Tibial nerve (tissue), 4 donors: ENCODE results near the gene MPL. TPM values are rescaled to one million over a fixed set of nuclear protein-coding genes. Genes with fewer than 3 reads are reported as not detected.
A peak's percentile ranks its signal among the peaks of the same experiment; 100 is the strongest.

Experiments used
- DNase-seq, 2 donors: peaks; one replicate each; pipeline ENCODE4 v3.0.0-alpha.2; 2019; ENCODE audit warnings: low spot score in 2 of 2
- H3K27ac ChIP-seq, 4 donors: fragments of 200-600 bp; sonication (generic) in 3 of 4; one replicate each; pipeline ENCODE4 v1.5.1; 2017 to 2019; ENCODE audit warnings: mild to moderate bottlenecking in 1 of 4
- H3K27me3 ChIP-seq, 2 donors: fragments of 200-600 bp; sonication (generic) in 1 of 2; one replicate each; pipeline versions ENCODE4 v1.5.1 to v1.6.0; 2017 to 2019
- H3K36me3 ChIP-seq, 3 donors: fragments of 200-600 bp; sonication (generic); one replicate each; pipeline ENCODE4 v1.5.1; 2018 to 2019
- H3K4me1 ChIP-seq, 4 donors: fragments of 200-600 bp; sonication (generic) in 3 of 4; one replicate each; pipeline ENCODE4 v1.5.1; 2017 to 2019
- H3K4me3 ChIP-seq, 4 donors: fragments of 200-600 bp; sonication (generic) in 3 of 4; one replicate each; pipeline ENCODE4 v1.5.1; 2017 to 2019; ENCODE audit warnings: mild to moderate bottlenecking in 1 of 4, moderate library complexity in 1 of 4
- H3K9me3 ChIP-seq, 4 donors: fragments of 200-600 bp; sonication (generic) in 3 of 4; one replicate each; pipeline ENCODE4 v1.5.1; 2017 to 2019
- CTCF ChIP-seq, 5 experiments: fragments of 200-600 bp in 3 of 5; fragments of 450-650 bp in 2 of 5; sonication (generic) in 3 of 5; IDR thresholded peaks; one replicate each; pipeline ENCODE4 v1.5.1; 2016 to 2019; ENCODE audit warnings: antibody characterized with exemption in 5 of 5, mild to moderate bottlenecking in 3 of 5, moderate library complexity in 2 of 5
- EP300 ChIP-seq, 2 donors: sonication (generic); formaldehyde crosslinking; IDR thresholded peaks; one replicate each; pipeline ENCODE4 v1.6.1; 2017; ENCODE audit warnings: antibody characterized with exemption in 2 of 2, mild to moderate bottlenecking in 1 of 2
- POLR2A ChIP-seq, 2 donors: fragments of 450-650 bp; IDR thresholded peaks; one replicate each; pipeline ENCODE4 v1.6.1; 2017; ENCODE audit warnings: antibody characterized with exemption in 2 of 2, mild to moderate bottlenecking in 2 of 2, moderate library complexity in 2 of 2
- WGBS, 2 donors: methylation state at CpG; one replicate each; pipeline ENCODE4 v1.1.5; 2018; 5-methylcytosine and 5-hydroxymethylcytosine counted together
- total RNA-seq, 4 donors: library from RNA; depleted of rRNA; stranded (reverse); fragments of >200 nt; gene quantifications; one replicate each; pipeline ENCODE4 v1.1.0, GENCODE V29; 2016

MPL gene
- total RNA-seq, 4 donors from 2014 or later = 0.66 to 1.7 TPM; not detected in 2

DNA sequence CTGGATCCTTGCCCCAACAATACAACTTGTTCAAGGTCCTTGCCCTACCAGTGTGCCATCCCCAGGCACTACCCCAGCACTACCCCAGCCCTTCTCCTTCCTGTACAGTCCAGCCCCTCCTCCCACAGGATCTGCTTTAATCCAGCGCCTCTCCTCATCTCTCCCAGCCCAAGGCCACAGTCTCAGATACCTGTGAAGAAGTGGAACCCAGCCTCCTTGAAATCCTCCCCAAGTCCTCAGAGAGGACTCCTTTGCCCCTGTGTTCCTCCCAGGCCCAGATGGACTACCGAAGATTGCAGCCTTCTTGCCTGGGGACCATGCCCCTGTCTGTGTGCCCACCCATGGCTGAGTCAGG lies 14.7 kb downstream of the MPL start:
- H3K9me3 ChIP-seq = no peaks in the 10 kb centered on the region
- DNase-seq = no peak
- H3K27ac ChIP-seq = peak overlapping the region in 1 of 4 donors; percentile 22
- H3K36me3 ChIP-seq = no peaks in the 10 kb centered on the region
- 79 to 93% methylated on average over 2 of the region's 2 CpGs for WGBS, 2 donors
- H3K4me3 ChIP-seq = no peak overlapping the region
- no peak for TF ChIP-seq CTCF (IDR thresholded peaks at IDR 0.05)
- H3K27me3 ChIP-seq = no peaks in the 10 kb centered on the region
- H3K4me1 ChIP-seq = peaks cover 0 to 21% (median 0%) of the 10 kb centered on the region in 4 donors

- DNase-seq = no peak
- no peak overlapping the region for H3K4me3 ChIP-seq
- no peaks in the 10 kb centered on the region for H3K9me3 ChIP-seq
- TF ChIP-seq POLR2A (IDR thresholded peaks at IDR 0.05) = no peak
- TF ChIP-seq EP300 (IDR thresholded peaks at IDR 0.05) = no peak
- no peak for TF ChIP-seq CTCF (IDR thresholded peaks at IDR 0.05)
- peaks cover 0 to 24% (median 0%) of the 10 kb centered on the region in 4 donors for H3K4me1 ChIP-seq
- no peaks in the 10 kb centered on the region for H3K27me3 ChIP-seq
- no peak overlapping the region for H3K27ac ChIP-seq
- 48 to 54% methylated on average over 3 of the region's 3 CpGs for WGBS, 2 donors
- no peaks in the 10 kb centered on the region for H3K36me3 ChIP-seq
Measured at GRCh38 chr1:43352881-43353280, 15.3 kb downstream of the MPL start.

DNA sequence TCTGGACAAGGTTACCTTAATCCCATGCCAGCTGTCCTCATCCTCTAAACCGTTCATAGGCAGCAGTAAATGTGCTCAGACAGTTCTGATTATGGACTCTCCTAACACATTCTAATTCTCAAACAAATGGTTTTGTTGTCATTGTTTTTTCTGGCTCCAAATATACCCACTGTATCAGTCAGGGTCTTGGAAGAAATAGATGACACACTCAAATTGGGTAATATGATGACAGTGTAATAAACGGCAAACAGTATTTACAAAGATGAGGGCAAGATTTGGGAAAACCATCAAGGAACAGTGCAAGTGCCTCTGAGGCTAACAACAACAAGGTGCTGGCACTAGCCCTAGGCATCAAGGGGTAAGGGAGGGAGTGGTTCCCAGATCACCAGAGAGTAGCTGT lies 16.9 kb downstream of the MPL start:
- Histone ChIP-seq H3K4me3 (no peak overlapping the region), H3K27me3 (no peaks in the 10 kb centered on the region), H3K4me1 (peaks cover 0 to 23% (median 2%) of the 10 kb centered on the region in 4 donors), H3K36me3 (no peaks in the 10 kb centered on the region), H3K9me3 (no peaks in the 10 kb centered on the region), H3K27ac (no peak overlapping the region)
- DNase-seq = no peak
- TF ChIP-seq CTCF (IDR thresholded peaks at IDR 0.05) (no peak), POLR2A (IDR thresholded peaks at IDR 0.05) (no peak), EP300 (IDR thresholded peaks at IDR 0.05) (no peak)
- WGBS, 2 donors = 74 to 77% methylated on average over 2 of the region's 2 CpGs

DNA sequence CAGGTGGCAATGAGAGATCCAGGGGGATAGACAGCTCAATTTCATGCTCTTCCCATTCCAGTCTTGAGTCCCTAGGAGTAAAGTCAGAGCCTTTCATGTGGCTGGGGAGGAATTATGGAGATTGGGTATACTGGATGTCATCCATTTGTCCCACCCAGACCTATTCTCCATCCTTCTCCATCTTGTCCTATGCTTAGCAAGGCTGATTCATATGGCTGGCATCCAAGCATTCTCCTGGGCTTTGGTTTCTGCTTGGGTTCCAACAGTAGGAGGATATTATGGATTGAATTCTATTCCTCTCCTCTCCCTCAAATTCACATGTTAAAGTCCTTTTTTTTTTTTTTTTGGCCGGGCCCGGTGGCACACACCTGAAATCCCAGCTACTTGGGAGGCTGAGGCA lies 17.3 kb downstream of the MPL start:
- no peak overlapping the region for H3K4me3 ChIP-seq
- WGBS, 2 donors = 96 to 99% methylated on average over 2 of the region's 2 CpGs
- H3K27me3 ChIP-seq = no peaks in the 10 kb centered on the region
- H3K4me1 ChIP-seq = peaks cover 0 to 22% (median 2%) of the 10 kb centered on the region in 4 donors
- DNase-seq = no peak
- TF ChIP-seq CTCF (IDR thresholded peaks at IDR 0.05) = no peak
- no peak for TF ChIP-seq POLR2A (IDR thresholded peaks at IDR 0.05)
- TF ChIP-seq EP300 (IDR thresholded peaks at IDR 0.05) = no peak
- H3K27ac ChIP-seq = no peak overlapping the region
- H3K36me3 ChIP-seq = no peaks in the 10 kb centered on the region
- H3K9me3 ChIP-seq = no peaks in the 10 kb centered on the region

DNA sequence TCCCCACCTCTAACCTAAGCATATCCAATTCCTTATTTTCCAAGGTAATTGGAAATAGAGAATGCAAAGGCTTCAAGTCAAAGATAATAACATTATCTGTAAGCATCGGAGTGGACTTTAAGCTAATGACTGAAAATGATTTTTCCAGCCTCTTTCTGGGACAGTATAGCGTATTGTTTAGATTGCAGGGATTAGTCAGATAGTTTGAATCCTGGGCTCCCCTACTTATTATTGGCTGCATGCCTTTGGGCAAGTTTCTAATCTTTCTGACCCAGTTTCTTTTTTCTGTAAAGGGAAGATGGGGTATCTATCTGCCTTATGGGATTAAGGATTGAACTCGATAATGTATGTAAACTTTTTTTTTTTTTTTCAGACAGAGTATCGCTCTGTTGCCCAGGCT lies 19.6 kb downstream of the MPL start:
- Histone ChIP-seq H3K9me3 (no peaks in the 10 kb centered on the region), H3K4me3 (no peak overlapping the region), H3K27me3 (no peaks in the 10 kb centered on the region), H3K36me3 (peaks cover 0 to 21% (median 0%) of the 10 kb centered on the region in 3 donors), H3K4me1 (peaks cover 0 to 18% (median 2%) of the 10 kb centered on the region in 4 donors), H3K27ac (no peak overlapping the region)
- WGBS, 2 donors = 89 to 96% methylated on average over 4 of the region's 4 CpGs
- DNase-seq = no peak
- TF ChIP-seq POLR2A (IDR thresholded peaks at IDR 0.05) (no peak), EP300 (IDR thresholded peaks at IDR 0.05) (no peak), CTCF (IDR thresholded peaks at IDR 0.05) (no peak)
